Tibial nerve (tissue), 4 donors: ENCODE data around the gene PIP5K1C.
"Not testable (repeated sequence)": the region's sequence is repeated elsewhere in the genome, so short reads cannot be mapped to it uniquely, and the experiment has no call there.

Experiments
- CTCF ChIP-seq, 5 experiments: fragments of 200-600 bp in 3 of 5; fragments of 450-650 bp in 2 of 5; sonication (generic) in 3 of 5; IDR thresholded peaks; one replicate each; pipeline ENCODE4 v1.5.1; 2016 to 2019; ENCODE audit warnings: antibody characterized with exemption in 5 of 5, mild to moderate bottlenecking in 3 of 5, moderate library complexity in 2 of 5
- EP300 ChIP-seq, 2 donors: sonication (generic); formaldehyde crosslinking; IDR thresholded peaks; one replicate each; pipeline ENCODE4 v1.6.1; 2017; ENCODE audit warnings: antibody characterized with exemption in 2 of 2, mild to moderate bottlenecking in 1 of 2
- POLR2A ChIP-seq, 2 donors: fragments of 450-650 bp; IDR thresholded peaks; one replicate each; pipeline ENCODE4 v1.6.1; 2017; ENCODE audit warnings: antibody characterized with exemption in 2 of 2, mild to moderate bottlenecking in 2 of 2, moderate library complexity in 2 of 2

GRCh38 chr19:3647102-3647501 is 53.2 kb downstream of the PIP5K1C start:
- not testable (repeated sequence) for TF ChIP-seq CTCF, EP300, POLR2A (IDR thresholded peaks at IDR 0.05)
